ENCODE measurements around the gene SLC6A6.

- TF ChIP-seq, protein P1, sequence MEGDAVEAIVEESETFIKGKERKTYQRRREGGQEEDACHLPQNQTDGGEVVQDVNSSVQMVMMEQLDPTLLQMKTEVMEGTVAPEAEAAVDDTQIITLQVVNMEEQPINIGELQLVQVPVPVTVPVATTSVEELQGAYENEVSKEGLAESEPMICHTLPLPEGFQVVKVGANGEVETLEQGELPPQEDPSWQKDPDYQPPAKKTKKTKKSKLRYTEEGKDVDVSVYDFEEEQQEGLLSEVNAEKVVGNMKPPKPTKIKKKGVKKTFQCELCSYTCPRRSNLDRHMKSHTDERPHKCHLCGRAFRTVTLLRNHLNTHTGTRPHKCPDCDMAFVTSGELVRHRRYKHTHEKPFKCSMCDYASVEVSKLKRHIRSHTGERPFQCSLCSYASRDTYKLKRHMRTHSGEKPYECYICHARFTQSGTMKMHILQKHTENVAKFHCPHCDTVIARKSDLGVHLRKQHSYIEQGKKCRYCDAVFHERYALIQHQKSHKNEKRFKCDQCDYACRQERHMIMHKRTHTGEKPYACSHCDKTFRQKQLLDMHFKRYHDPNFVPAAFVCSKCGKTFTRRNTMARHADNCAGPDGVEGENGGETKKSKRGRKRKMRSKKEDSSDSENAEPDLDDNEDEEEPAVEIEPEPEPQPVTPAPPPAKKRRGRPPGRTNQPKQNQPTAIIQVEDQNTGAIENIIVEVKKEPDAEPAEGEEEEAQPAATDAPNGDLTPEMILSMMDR (IDR thresholded peaks at IDR 0.05) = no peak
- TF ChIP-seq POLR2A (IDR thresholded peaks at IDR 0.05) = no peak
Measured at GRCh38 chr3:14360123-14360881, 42.1 kb upstream of the SLC6A6 start.
